GM19035 (cell line): ENCODE measurements around the gene PRKAG2.

Source experiments
- ATAC-seq: cut with Tn5 transposase; IDR thresholded peaks from one replicate; pipeline ENCODE4 v1.9.1; 2021; ENCODE audit not compliant: unreplicated experiment

The PRKAG2 gene

GRCh38 chr7:151866761-151867655 lies 9.9 kb downstream of the PRKAG2 start:
- no peak for ATAC-seq

- no peak for ATAC-seq
Observed at GRCh38 chr7:151866028-151866427, 10.9 kb downstream of the PRKAG2 start.

- no peak for ATAC-seq
Observed at GRCh38 chr7:151865070-151865670, 11.7 kb downstream of the PRKAG2 start.

- ATAC-seq: no peak
Observed at GRCh38 chr7:151864561-151864960, 12.4 kb downstream of the PRKAG2 start.

- no peak for ATAC-seq
Observed at GRCh38 chr7:151864081-151864480, 12.8 kb downstream of the PRKAG2 start.

GRCh38 chr7:151863386-151864079 lies 13.4 kb downstream of the PRKAG2 start:
- ATAC-seq: no peak

GRCh38 chr7:151862606-151863381 lies 14.1 kb downstream of the PRKAG2 start:
- ATAC-seq: no peak

- no peak for ATAC-seq
Observed at GRCh38 chr7:151861881-151862280, 15.0 kb downstream of the PRKAG2 start.

- no peak for ATAC-seq
Observed at GRCh38 chr7:151860771-151861170, 16.1 kb downstream of the PRKAG2 start.

- no peak for ATAC-seq
Observed at GRCh38 chr7:151859948-151860685, 16.8 kb downstream of the PRKAG2 start.

- ATAC-seq: no peak
Observed at GRCh38 chr7:151859111-151859947, 17.6 kb downstream of the PRKAG2 start.

- no peak for ATAC-seq
Observed at GRCh38 chr7:151858456-151858855, 18.5 kb downstream of the PRKAG2 start.

GRCh38 chr7:151857866-151858450 lies 19.0 kb downstream of the PRKAG2 start:
- ATAC-seq: no peak

- ATAC-seq: no peak
Observed at GRCh38 chr7:151857412-151857811, 19.5 kb downstream of the PRKAG2 start.

GRCh38 chr7:151856516-151856915 lies 20.4 kb downstream of the PRKAG2 start:
- ATAC-seq: no peak

- ATAC-seq: no peak
Observed at GRCh38 chr7:151856098-151856497, 20.8 kb downstream of the PRKAG2 start.

- ATAC-seq: no peak
Observed at GRCh38 chr7:151854720-151855071, 22.2 kb downstream of the PRKAG2 start.

GRCh38 chr7:151853896-151854719 lies 22.8 kb downstream of the PRKAG2 start:
- ATAC-seq: no peak
